AG04449 (cell line): Measurements from ENCODE around the gene ERC2.
"Not testable (repeated sequence)": the region's sequence is repeated elsewhere in the genome, so short reads cannot be mapped to it uniquely, and the experiment has no call there.

ENCODE experiments used
- CTCF ChIA-PET: fragments of 350-600 bp; formaldehyde crosslinking; extraction: SDS; loops from one replicate; lab custom pipeline; 2021; ENCODE audit warnings: antibody characterized with exemption; lab: Yijun Ruan, JAX
- POLR2A ChIA-PET: fragments of 400-600, 350-600 bp; formaldehyde crosslinking; extraction: SDS; loops from one replicate; lab custom pipeline; 2020; ENCODE audit warnings: antibody characterized with exemption, inconsistent platforms; lab: Yijun Ruan, JAX
- DNase-seq: peaks from one replicate; pipeline ENCODE4 v3.0.0-alpha.2; 2010; ENCODE audit warnings: low read depth, low spot score
- H3K4me3 ChIP-seq: 2 replicates; pipeline ENCODE4 v1.5.1; 2011; ENCODE audit warnings: low read depth, mild to moderate bottlenecking, control low read depth, low read length
- TF ChIP-seq, protein P1 (sequence below): IDR thresholded peaks from one replicate; pipeline ENCODE4 v1.5.1; 2011; ENCODE audit warnings: mild to moderate bottlenecking, moderate library complexity, low read length, control low read depth, inconsistent platforms; ENCODE audit not compliant: insufficient read depth; ENCODE audit errors: missing control alignments

Gene ERC2

DNA sequence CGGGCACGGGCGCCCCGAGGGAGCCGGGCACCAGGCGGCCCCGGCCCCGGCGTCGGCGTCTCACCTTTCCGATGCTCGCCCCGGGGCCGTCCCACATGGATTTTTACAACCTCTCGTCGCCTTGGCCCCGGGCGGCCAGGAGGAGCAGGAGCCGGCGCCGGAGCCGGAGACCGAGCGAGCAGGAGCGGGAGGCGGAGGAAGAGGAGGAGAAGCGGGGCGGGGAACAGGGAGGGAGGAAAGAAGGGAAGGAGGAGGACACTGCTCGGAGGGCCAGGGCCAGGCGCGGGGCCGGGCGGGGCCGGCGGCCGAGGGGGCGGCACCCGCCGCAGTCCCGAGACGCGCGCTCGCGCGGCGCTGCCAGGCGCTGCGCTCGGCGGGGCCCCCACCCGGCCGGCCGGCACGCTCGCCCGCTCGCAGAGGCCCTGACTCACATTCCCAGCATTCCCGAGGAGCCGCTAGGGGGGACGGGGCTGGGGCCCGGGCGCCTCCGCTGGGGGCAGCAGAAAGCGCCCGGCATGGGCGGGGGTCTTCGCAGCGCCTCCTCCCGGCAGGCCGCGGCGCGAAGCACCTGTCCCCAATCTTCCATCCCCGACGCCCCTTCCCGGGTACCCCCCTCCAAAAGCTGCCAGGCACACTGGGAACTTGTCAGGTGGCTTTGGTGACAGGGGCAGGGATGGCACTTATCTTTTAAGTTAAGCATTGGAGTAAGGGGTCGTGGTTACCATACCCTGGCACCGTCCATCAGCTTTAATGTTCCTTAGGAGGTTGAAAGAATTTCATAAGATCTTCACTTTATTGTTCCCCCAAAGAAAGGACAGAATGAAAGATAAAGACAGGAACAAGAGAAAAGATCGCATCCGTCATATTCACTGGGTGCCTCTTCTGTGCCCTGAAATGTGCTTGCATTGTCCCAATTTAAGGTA lies at the start of gene ERC2:
TSS of gene ERC2 (minus strand) at position 284 of the 923 bp plus-strand sequence.
- POLR2A ChIA-PET: no interaction called here
- TF ChIP-seq, protein P1, sequence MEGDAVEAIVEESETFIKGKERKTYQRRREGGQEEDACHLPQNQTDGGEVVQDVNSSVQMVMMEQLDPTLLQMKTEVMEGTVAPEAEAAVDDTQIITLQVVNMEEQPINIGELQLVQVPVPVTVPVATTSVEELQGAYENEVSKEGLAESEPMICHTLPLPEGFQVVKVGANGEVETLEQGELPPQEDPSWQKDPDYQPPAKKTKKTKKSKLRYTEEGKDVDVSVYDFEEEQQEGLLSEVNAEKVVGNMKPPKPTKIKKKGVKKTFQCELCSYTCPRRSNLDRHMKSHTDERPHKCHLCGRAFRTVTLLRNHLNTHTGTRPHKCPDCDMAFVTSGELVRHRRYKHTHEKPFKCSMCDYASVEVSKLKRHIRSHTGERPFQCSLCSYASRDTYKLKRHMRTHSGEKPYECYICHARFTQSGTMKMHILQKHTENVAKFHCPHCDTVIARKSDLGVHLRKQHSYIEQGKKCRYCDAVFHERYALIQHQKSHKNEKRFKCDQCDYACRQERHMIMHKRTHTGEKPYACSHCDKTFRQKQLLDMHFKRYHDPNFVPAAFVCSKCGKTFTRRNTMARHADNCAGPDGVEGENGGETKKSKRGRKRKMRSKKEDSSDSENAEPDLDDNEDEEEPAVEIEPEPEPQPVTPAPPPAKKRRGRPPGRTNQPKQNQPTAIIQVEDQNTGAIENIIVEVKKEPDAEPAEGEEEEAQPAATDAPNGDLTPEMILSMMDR: no peak

DNA sequence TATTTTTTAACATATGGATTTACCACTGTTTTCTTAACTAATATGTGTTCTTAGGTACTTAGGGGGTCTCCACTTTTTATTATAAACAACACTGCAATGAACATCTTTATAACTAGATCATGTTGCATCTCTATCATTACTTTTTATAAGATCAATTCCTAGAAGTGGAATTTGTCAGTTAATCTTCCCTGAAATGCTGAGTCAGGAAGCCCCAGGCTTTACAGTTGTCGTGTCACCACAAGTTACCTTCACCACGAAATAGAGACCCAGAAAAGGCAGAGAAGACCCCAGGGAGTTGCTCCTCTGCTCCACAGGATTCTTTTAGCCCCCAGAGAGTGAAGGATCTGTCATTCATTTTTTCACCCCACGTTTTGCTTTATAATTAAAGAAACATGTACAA lies 34.5 kb upstream of the ERC2 start:
- POLR2A ChIA-PET: no interaction called here
- TF ChIP-seq, protein P1: no peak
- H3K4me3 ChIP-seq: no peak overlapping the region
- CTCF ChIA-PET: no interaction called here
- no peak for DNase-seq

More for the DNA sequence above, at the start of gene ERC2:
- CTCF ChIA-PET: no interaction called here
- no peak for DNase-seq
- peak within 1 kb of the TSS; percentile 49 for H3K4me3 ChIP-seq

- CTCF ChIA-PET: interaction anchor here (1.1 to 1.7 kb wide), 2 partner anchors 11 to 155 kb away, joined by 3 to 5 read pairs; no protein-coding TSS in a partner anchor
- H3K4me3 ChIP-seq, POLR2A ChIA-PET, DNase-seq: not testable (repeated sequence)
Observed at GRCh38 chr3:56496376-56496775, 28.1 kb upstream of the ERC2 start.

DNA sequence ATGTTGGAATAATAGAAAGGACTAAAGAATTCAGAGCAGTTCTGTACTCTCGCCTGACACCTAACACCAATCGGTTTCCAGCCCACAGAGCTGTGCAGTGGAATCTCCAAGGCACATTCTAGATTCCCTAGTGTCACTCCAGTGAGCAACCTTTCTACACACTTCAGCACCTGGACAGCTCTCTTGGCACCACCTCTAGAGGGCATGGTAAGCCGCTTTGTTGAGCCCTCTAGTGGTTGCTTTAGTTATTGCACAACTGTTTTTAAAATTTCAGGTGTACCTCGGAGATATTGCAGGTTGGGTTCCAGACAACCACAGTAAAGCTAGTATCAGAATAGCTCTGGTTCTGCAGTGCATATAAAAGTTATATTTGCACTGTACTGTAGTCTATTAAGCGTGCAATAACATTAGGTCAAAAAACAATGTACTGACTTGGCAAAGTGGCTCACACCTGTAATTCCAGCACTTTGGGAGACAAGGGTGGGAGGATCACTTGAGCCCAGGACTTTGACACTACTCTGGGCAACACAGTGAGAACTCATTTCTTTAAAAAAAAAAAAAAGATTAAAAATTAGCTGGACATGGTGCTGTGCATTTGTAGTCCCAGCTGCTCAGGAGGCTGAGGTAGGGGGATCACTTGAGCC lies 26.5 kb upstream of the ERC2 start:
- DNase-seq: peak; percentile 5
- H3K4me3 ChIP-seq: no peak overlapping the region
- ChIA-PET CTCF (interaction anchor here (0.7 to 1.5 kb wide), 10 partner anchors 9 to 154 kb away, joined by 3 to 9 read pairs (median 4); no protein-coding TSS in a partner anchor), POLR2A (no interaction called here)
- TF ChIP-seq, protein P1: peak; percentile 90

DNA sequence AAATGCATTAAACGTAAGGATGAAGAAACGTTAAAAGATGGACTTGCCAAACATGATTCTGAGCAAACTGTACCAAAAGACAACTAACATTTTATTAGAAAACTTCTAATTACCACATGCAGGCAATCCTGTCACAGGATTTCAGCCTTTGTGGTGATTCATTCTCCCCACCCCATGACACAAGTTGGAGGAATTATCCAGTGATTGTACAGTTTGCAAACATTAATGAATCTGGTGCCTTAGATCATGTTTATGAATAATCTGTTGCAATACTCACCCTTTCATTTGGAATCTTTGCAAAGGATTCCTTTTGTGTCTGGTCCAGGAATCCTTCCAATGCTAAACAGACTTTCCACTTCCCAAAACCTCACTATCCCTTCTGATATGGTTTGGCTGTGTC lies 23.3 kb upstream of the ERC2 start:
- DNase-seq: no peak
- CTCF ChIA-PET: no interaction called here
- TF ChIP-seq, protein P1: no peak
- POLR2A ChIA-PET: no interaction called here
- no peak overlapping the region for H3K4me3 ChIP-seq

GRCh38 chr3:56488812-56489600 lies 20.7 kb upstream of the ERC2 start:
- CTCF ChIA-PET: no interaction called here
- POLR2A ChIA-PET: no interaction called here
- TF ChIP-seq, protein P1: no peak
- no peak for DNase-seq
- no peak overlapping the region for H3K4me3 ChIP-seq
